ENCODE results near the gene ALG10B. TPM values are rescaled to one million over a fixed set of nuclear protein-coding genes. Genes with fewer than 3 reads are reported as not detected.
A peak's percentile ranks its signal among the peaks of the same experiment; 100 is the strongest.

Gene ALG10B, protein sequence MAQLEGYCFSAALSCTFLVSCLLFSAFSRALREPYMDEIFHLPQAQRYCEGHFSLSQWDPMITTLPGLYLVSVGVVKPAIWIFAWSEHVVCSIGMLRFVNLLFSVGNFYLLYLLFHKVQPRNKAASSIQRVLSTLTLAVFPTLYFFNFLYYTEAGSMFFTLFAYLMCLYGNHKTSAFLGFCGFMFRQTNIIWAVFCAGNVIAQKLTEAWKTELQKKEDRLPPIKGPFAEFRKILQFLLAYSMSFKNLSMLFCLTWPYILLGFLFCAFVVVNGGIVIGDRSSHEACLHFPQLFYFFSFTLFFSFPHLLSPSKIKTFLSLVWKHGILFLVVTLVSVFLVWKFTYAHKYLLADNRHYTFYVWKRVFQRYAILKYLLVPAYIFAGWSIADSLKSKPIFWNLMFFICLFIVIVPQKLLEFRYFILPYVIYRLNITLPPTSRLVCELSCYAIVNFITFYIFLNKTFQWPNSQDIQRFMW
- 1.7 TPM for polyA plus RNA-seq (2012; ENCODE audit: insufficient read depth, insufficient read length, low read depth)

- Histone ChIP-seq H3K27me3 (no peaks in the 10 kb centered on the region), H3K4me3 (ENCODE audit: low read depth, low read length) (peak within 1 kb of the TSS; percentile 88), H3K36me3 (no peaks in the 10 kb centered on the region), H3K4me1 (no peaks in the 10 kb centered on the region), H3K9me3 (no peaks in the 10 kb centered on the region)
- TF ChIP-seq, protein P1, sequence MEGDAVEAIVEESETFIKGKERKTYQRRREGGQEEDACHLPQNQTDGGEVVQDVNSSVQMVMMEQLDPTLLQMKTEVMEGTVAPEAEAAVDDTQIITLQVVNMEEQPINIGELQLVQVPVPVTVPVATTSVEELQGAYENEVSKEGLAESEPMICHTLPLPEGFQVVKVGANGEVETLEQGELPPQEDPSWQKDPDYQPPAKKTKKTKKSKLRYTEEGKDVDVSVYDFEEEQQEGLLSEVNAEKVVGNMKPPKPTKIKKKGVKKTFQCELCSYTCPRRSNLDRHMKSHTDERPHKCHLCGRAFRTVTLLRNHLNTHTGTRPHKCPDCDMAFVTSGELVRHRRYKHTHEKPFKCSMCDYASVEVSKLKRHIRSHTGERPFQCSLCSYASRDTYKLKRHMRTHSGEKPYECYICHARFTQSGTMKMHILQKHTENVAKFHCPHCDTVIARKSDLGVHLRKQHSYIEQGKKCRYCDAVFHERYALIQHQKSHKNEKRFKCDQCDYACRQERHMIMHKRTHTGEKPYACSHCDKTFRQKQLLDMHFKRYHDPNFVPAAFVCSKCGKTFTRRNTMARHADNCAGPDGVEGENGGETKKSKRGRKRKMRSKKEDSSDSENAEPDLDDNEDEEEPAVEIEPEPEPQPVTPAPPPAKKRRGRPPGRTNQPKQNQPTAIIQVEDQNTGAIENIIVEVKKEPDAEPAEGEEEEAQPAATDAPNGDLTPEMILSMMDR (IDR thresholded peaks at IDR 0.05; ENCODE audit: low read depth, low read length), result peak; percentile 68
- DNase-seq, result peak; percentile 93
Measured at GRCh38 chr12:38316391-38317129, at the start of gene ALG10B. TSS of gene ALG10B (plus strand) at chr12:38316774. CDS start at chr12:38316894, 120 bp downstream.

- no peak overlapping the region for H3K4me3 ChIP-seq (ENCODE audit: low read depth, low read length)
- H3K9me3 ChIP-seq, result no peaks in the 10 kb centered on the region
- H3K36me3 ChIP-seq, result no peaks in the 10 kb centered on the region
- H3K27me3 ChIP-seq, result no peaks in the 10 kb centered on the region
- H3K4me1 ChIP-seq, result no peaks in the 10 kb centered on the region
- DNase-seq, result no peak
- TF ChIP-seq, protein P1 (IDR thresholded peaks at IDR 0.05; ENCODE audit: low read depth, low read length), result no peak
Measured at GRCh38 chr12:38268612-38269011, 48.0 kb upstream of the ALG10B start.

GRCh38 chr12:38269897-38270296, 46.7 kb upstream of the ALG10B start:
- TF ChIP-seq, protein P1 (IDR thresholded peaks at IDR 0.05; ENCODE audit: low read depth, low read length), result no peak
- no peaks in the 10 kb centered on the region for H3K36me3 ChIP-seq
- H3K9me3 ChIP-seq, result no peaks in the 10 kb centered on the region
- H3K27me3 ChIP-seq, result no peaks in the 10 kb centered on the region
- no peak overlapping the region for H3K4me3 ChIP-seq (ENCODE audit: low read depth, low read length)
- no peaks in the 10 kb centered on the region for H3K4me1 ChIP-seq
- DNase-seq, result no peak

DNA sequence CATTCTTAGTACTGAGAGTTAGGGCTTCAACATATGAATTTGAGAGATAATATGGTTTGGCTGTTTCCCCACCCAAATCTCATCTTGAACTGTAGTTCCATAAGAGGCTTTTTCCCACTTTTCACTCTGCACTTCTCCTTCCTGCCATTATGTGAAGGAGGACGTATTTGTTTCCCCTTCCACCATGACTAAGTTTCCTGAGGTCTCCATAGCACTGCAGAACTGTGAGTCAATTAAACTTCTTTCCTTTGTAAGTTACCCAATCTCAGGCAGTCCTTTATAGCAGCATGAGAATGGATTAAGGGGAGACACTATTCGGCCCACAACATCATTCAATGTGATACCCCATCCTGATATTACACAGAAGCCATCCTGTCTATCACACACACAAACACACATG, 36.8 kb upstream of the ALG10B start:
- DNase-seq, result no peak
- no peaks in the 10 kb centered on the region for H3K9me3 ChIP-seq
- H3K4me3 ChIP-seq (ENCODE audit: low read depth, low read length), result no peak overlapping the region
- no peaks in the 10 kb centered on the region for H3K36me3 ChIP-seq
- TF ChIP-seq, protein P1 (IDR thresholded peaks at IDR 0.05; ENCODE audit: low read depth, low read length), result no peak
- H3K4me1 ChIP-seq, result no peaks in the 10 kb centered on the region
- no peaks in the 10 kb centered on the region for H3K27me3 ChIP-seq

DNA sequence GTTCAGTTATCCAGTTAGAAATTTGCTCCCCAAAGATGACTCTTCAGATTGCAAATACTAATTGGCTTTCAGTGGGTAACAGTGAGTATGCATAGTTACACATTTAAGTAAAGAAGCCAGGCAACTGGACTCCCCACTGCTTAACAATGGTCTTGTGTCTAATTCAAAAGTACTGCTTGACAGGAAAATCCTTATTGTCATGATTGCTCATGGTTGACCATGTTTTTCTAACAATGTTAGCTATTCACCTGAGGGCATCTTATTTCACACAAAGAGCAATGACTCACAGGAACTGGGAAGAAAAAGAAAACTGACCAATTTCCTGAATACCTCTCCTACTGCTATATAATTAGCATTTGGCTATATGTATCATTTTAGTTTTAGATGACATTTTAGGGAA, 33.7 kb upstream of the ALG10B start:
- TF ChIP-seq, protein P1 (IDR thresholded peaks at IDR 0.05; ENCODE audit: low read depth, low read length), result no peak
- no peaks in the 10 kb centered on the region for H3K4me1 ChIP-seq
- no peaks in the 10 kb centered on the region for H3K27me3 ChIP-seq
- no peak overlapping the region for H3K4me3 ChIP-seq (ENCODE audit: low read depth, low read length)
- H3K9me3 ChIP-seq, result no peaks in the 10 kb centered on the region
- no peak for DNase-seq
- H3K36me3 ChIP-seq, result no peaks in the 10 kb centered on the region

Measured in BE2C (cell line).